OCI-LY1 (cell line): ENCODE results near the gene TARP.

Experiments used
- H2AFZ ChIP-seq: fragments of 200-600 bp; sonication (generic), shearing (Covaris generic); 2 replicates; pipeline ENCODE4 v1.6.0; 2014; ENCODE audit warnings: antibody characterized with exemption, mild to moderate bottlenecking, low read length
- H3F3A ChIP-seq: fragments of 200-600 bp; sonication (generic), shearing (Covaris generic); 2 replicates; pipeline ENCODE4 v1.6.0; 2014; ENCODE audit warnings: mild to moderate bottlenecking, antibody characterized with exemption, low read length, moderate library complexity; ENCODE audit not compliant: insufficient read depth
- H3K27ac ChIP-seq: fragments of 200-600 bp; sonication (generic); 2 replicates; pipeline ENCODE4 v1.5.1; 2014; ENCODE audit warnings: low read length, mixed run types, mild to moderate bottlenecking, low read depth; ENCODE audit not compliant: poor library complexity, severe bottlenecking
- H3K27me3 ChIP-seq: fragments of 200-600 bp; sonication (generic); 2 replicates; pipeline ENCODE4 v1.6.0; 2014; ENCODE audit warnings: antibody characterized with exemption, mild to moderate bottlenecking, low read length, moderate library complexity; ENCODE audit not compliant: insufficient read depth
- H3K36me3 ChIP-seq: fragments of 200-600 bp; sonication (generic); 2 replicates; pipeline ENCODE4 v1.6.1; 2014; ENCODE audit warnings: mild to moderate bottlenecking, antibody characterized with exemption, low read length, moderate library complexity, mixed read lengths; ENCODE audit not compliant: insufficient read depth
- H3K4me1 ChIP-seq: fragments of 200-600 bp; sonication (generic); 2 replicates; pipeline ENCODE4 v1.5.1; 2014; ENCODE audit warnings: mild to moderate bottlenecking, low read length, moderate library complexity; ENCODE audit not compliant: insufficient read depth, severe bottlenecking
- H3K4me2 ChIP-seq: fragments of 200-600 bp; sonication (generic), shearing (Covaris generic); 2 replicates; pipeline ENCODE4 v1.6.1; 2014; ENCODE audit warnings: low read length
- H3K4me3 ChIP-seq: fragments of 200-600 bp; sonication (generic); 2 replicates; pipeline ENCODE4 v1.5.1; 2014; ENCODE audit warnings: low read length, low read depth, mild to moderate bottlenecking, mixed read lengths; ENCODE audit not compliant: poor library complexity, severe bottlenecking
- H3K79me2 ChIP-seq: fragments of 200-600 bp; shearing (Covaris generic); 2 replicates; pipeline ENCODE4 v1.6.1; 2016; ENCODE audit warnings: mixed run types, low read length, mixed read lengths; ENCODE audit not compliant: insufficient read depth
- H3K9ac ChIP-seq: fragments of 200-600 bp; sonication (generic), shearing (Covaris generic); 2 replicates; pipeline ENCODE4 v1.6.1; 2014; ENCODE audit warnings: mild to moderate bottlenecking, low read length, mixed read lengths
- H3K9me2 ChIP-seq: fragments of 200-600 bp; sonication (generic), shearing (Covaris generic); 2 replicates; pipeline ENCODE4 v1.6.1; 2014; ENCODE audit warnings: low read depth, mild to moderate bottlenecking, low read length, mixed read lengths
- H3K9me3 ChIP-seq: fragments of 200-600 bp; shearing (Covaris generic); 2 replicates; pipeline ENCODE4 v1.6.1; 2014; ENCODE audit warnings: low read length, mixed read lengths
- H4K20me1 ChIP-seq: fragments of 200-600 bp; sonication (generic), shearing (Covaris generic); 2 replicates; pipeline ENCODE4 v1.6.0; 2016; ENCODE audit warnings: mild to moderate bottlenecking, low read length; ENCODE audit not compliant: insufficient read depth
- EZH2 ChIP-seq: fragments of 200-600 bp; sonication (generic), shearing (Covaris generic); IDR thresholded peaks from 2 replicates; pipeline ENCODE4 v1.8.0; 2017; ENCODE audit warnings: borderline replicate concordance, mixed run types, mild to moderate bottlenecking, antibody characterized with exemption, low read length, moderate library complexity, mixed read lengths
- TF ChIP-seq, protein P1 (sequence below): fragments of 200-600 bp; sonication (generic), shearing (Covaris generic); IDR thresholded peaks from 2 replicates; pipeline ENCODE4 v1.5.1; 2017; ENCODE audit warnings: mild to moderate bottlenecking, antibody characterized with exemption, low read length, moderate library complexity, mixed read lengths

The TARP gene

DNA sequence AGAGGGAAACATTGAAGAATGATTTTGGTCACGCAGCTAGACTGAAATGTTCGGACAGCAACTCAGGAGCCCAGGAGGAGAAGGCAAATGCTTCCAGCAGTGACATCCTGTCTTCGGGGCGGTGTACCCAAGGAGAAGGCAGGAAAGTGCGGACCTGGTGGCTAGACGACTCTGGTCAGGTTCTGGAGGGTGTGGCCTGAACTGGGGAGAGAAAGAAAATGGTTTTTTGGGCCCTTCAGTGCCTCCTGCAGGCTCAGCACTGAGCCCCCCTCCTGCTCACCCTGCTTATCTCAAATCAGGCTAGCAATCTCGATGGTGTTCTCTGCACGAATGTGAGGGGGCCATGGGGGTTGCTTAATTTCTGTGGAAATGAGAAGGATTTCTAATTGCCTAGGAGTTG lies 26.7 kb upstream of the TARP start:
- Histone ChIP-seq H4K20me1 (no peaks in the 10 kb centered on the region), H3K4me2 (no peak overlapping the region), H3K9me3 (no peaks in the 10 kb centered on the region), H3K9ac (no peak overlapping the region), H3K27ac (no peak overlapping the region), H3K36me3 (no peaks in the 10 kb centered on the region), H3K79me2 (no peaks in the 10 kb centered on the region), H3K4me1 (no peaks in the 10 kb centered on the region), H3K4me3 (no peak overlapping the region), H2AFZ (no peak overlapping the region), H3K9me2 (no peaks in the 10 kb centered on the region), H3K27me3 (no peaks in the 10 kb centered on the region), H3F3A (no peaks in the 10 kb centered on the region)
- TF ChIP-seq, protein P1, sequence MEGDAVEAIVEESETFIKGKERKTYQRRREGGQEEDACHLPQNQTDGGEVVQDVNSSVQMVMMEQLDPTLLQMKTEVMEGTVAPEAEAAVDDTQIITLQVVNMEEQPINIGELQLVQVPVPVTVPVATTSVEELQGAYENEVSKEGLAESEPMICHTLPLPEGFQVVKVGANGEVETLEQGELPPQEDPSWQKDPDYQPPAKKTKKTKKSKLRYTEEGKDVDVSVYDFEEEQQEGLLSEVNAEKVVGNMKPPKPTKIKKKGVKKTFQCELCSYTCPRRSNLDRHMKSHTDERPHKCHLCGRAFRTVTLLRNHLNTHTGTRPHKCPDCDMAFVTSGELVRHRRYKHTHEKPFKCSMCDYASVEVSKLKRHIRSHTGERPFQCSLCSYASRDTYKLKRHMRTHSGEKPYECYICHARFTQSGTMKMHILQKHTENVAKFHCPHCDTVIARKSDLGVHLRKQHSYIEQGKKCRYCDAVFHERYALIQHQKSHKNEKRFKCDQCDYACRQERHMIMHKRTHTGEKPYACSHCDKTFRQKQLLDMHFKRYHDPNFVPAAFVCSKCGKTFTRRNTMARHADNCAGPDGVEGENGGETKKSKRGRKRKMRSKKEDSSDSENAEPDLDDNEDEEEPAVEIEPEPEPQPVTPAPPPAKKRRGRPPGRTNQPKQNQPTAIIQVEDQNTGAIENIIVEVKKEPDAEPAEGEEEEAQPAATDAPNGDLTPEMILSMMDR, result no peak
- TF ChIP-seq EZH2, result no peak

DNA sequence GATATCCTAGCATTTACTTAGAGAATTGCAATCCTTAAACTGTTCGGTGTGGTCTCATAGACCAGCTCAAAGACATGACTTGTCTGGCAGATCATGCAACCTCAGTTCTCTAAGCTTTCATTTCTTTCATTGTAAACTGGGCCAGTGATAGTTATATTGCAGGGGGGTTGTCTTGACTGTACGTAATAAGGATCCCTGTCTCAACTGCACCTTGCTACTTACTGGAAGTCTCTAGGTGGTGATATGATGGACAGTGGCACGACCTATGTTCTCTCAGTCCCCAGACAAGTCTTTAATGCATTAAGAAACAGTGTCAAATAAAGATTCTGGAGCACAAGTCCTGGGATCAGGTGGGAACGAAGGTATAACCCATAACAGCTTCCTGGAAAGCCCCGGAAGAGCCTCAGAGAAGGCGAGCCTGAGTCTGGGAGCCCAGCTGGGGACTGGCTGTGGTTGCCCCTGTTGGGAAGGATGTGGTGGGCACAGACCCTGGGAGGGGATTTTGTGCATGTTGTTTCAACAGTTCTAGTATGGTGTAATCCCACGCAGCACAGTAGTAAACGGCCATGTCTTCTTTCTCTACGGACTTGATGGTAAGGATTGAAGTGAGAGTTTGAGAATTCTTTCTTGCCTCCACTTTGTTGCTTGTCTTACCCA lies 26.0 kb upstream of the TARP start:
- Histone ChIP-seq H3K4me1 (no peaks in the 10 kb centered on the region), H4K20me1 (no peaks in the 10 kb centered on the region), H3K27me3 (no peaks in the 10 kb centered on the region), H2AFZ (no peak overlapping the region), H3K9me3 (no peaks in the 10 kb centered on the region), H3K4me2 (no peak overlapping the region), H3K9me2 (no peaks in the 10 kb centered on the region), H3F3A (no peaks in the 10 kb centered on the region), H3K9ac (no peak overlapping the region), H3K27ac (no peak overlapping the region), H3K4me3 (no peak overlapping the region), H3K79me2 (no peaks in the 10 kb centered on the region), H3K36me3 (no peaks in the 10 kb centered on the region)
- TF ChIP-seq EZH2, result no peak
- TF ChIP-seq, protein P1, result no peak

DNA sequence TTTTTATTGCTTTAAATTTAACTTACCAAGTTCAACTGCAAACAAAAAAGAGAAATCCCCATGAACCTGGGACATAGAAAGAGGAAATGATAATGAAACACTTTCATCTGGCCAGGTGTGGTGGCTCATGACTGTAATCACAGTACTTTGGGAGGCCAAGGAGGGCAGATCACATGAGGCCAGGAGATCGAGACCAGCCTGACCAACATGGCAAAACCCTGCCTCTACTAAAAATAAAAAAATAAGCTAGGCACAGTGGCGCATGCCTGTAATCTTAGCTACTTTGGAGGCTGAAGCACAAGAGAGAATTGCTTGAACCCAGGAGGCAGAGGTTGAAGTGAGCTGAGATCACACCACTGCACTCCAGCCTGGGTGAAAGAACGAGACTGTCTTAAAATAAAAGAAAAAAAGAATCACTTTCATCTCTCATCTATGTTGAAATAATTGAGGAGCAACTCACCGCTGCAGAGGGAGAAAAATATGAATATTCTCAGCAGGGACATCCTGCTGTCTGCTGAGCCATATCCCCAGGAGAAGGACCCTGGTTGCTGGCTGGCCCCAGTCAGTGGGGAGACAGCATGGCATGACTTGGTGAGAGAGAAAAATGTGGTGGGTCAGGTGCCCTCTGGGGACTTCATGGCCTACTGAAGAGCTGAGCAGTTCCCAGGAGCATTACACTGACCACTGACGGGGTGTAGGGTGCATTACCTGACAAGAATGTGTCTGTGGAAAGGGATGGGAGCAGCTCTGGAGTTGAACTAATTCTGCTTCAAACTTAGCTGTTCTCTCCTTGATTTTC lies 22.8 kb upstream of the TARP start:
- Histone ChIP-seq H3K9me2 (no peaks in the 10 kb centered on the region), H3K27ac (no peak overlapping the region), H4K20me1 (no peaks in the 10 kb centered on the region), H3K9ac (no peak overlapping the region), H3K4me1 (no peaks in the 10 kb centered on the region), H3K79me2 (no peaks in the 10 kb centered on the region), H2AFZ (no peak overlapping the region), H3K4me2 (no peak overlapping the region), H3K9me3 (no peaks in the 10 kb centered on the region), H3K27me3 (no peaks in the 10 kb centered on the region), H3K4me3 (no peak overlapping the region), H3K36me3 (no peaks in the 10 kb centered on the region), H3F3A (no peaks in the 10 kb centered on the region)
- TF ChIP-seq, protein P1, result no peak
